Calu3 (cell line): ENCODE data around the gene VWA3A. TPM values are rescaled to one million over a fixed set of nuclear protein-coding genes. Genes with fewer than 3 reads are reported as not detected.
"Not testable (repeated sequence)": the region's sequence is repeated elsewhere in the genome, so short reads cannot be mapped to it uniquely, and the experiment has no call there.

Experiments used
- BruUV-seq: library from RNA; stranded (reverse); fragments of 400-500 nt; replicated peaks from 2 replicates; lab custom pipeline; 2021; lab: Mats Ljungman, UMichigan
- CTCF ChIA-PET: fragments of 300-600 bp; sonication (Branson Sonifier 250); formaldehyde crosslinking; loops from one replicate; lab custom pipeline; 2022; ENCODE audit warnings: antibody characterized with exemption; lab: Charles Lee
- DNase-seq: peaks from one replicate; pipeline ENCODE4 v3.0.0; 2022
- H3K27ac Mint-ChIP-seq: one replicate; pipeline ENCODE4 v1.8.0; 2022; ENCODE audit warnings: mixed read lengths; ENCODE audit not compliant: unreplicated experiment
- H3K27me3 Mint-ChIP-seq: one replicate; pipeline ENCODE4 v1.8.0; 2022; ENCODE audit warnings: mixed read lengths; ENCODE audit not compliant: unreplicated experiment
- H3K36me3 Mint-ChIP-seq: one replicate; pipeline ENCODE4 v1.8.0; 2022; ENCODE audit warnings: mild to moderate bottlenecking, moderate library complexity, mixed read lengths; ENCODE audit not compliant: insufficient read depth, unreplicated experiment
- H3K4me1 Mint-ChIP-seq: one replicate; pipeline ENCODE4 v1.8.0; 2022; ENCODE audit warnings: mild to moderate bottlenecking, low read depth, mixed read lengths; ENCODE audit not compliant: unreplicated experiment
- H3K4me3 Mint-ChIP-seq: one replicate; pipeline ENCODE4 v1.8.0; 2022; ENCODE audit warnings: mild to moderate bottlenecking, low read depth, moderate library complexity, mixed read lengths; ENCODE audit not compliant: unreplicated experiment
- H3K9me3 Mint-ChIP-seq: one replicate; pipeline ENCODE4 v1.8.0; 2022; ENCODE audit warnings: low read depth, mixed read lengths; ENCODE audit not compliant: unreplicated experiment
- CTCF ChIP-seq: fragments of 200-600 bp; IDR thresholded peaks from one replicate; pipeline ENCODE4 v1.8.0; 2022; ENCODE audit warnings: antibody characterized with exemption; ENCODE audit not compliant: unreplicated experiment
- intact Hi-C: fragments of 100-400 bp; cut with micrococcal nuclease; formaldehyde crosslinking; loops from one replicate; pipeline ENCODE4 v1.10.0; 2022; ENCODE audit not compliant: unreplicated experiment
- total RNA-seq: library from RNA; stranded (reverse); gene quantifications from 2 replicates; pipeline ENCODE4 v1.2.3, GENCODE V29; 2022

The VWA3A gene
- total RNA-seq, 1 experiment from 2014 or later = 0.33 TPM

GRCh38 chr16:22165508-22166285 lies 73.4 kb downstream of the VWA3A start:
- Mint-ChIP-seq H3K4me1 (no peaks in the 10 kb centered on the region), H3K9me3 (peaks cover 5% of the 10 kb centered on the region), H3K27me3 (peaks cover 16% of the 10 kb centered on the region), H3K36me3 (no peaks in the 10 kb centered on the region), H3K27ac (no peak overlapping the region), H3K4me3 (no peak overlapping the region)
- intact Hi-C loops = no loop called here
- no TSS peak for BruUV-seq
- TF ChIP-seq CTCF = no peak
- CTCF ChIA-PET = interaction anchor here (0.6 kb wide), 1 partner anchor 122 kb away, joined by 4 read pairs; no protein-coding TSS in a partner anchor
- no peak for DNase-seq

GRCh38 chr16:22171953-22172352 lies 79.6 kb downstream of the VWA3A start:
- no TSS peak for BruUV-seq
- intact Hi-C loops = no loop called here
- Mint-ChIP-seq H3K27me3 (no peaks in the 10 kb centered on the region), H3K9me3 (no peaks in the 10 kb centered on the region), H3K4me3 (no peak overlapping the region), H3K27ac (no peak overlapping the region), H3K4me1 (no peaks in the 10 kb centered on the region), H3K36me3 (no peaks in the 10 kb centered on the region)
- CTCF ChIA-PET = no interaction called here
- TF ChIP-seq CTCF = no peak
- DNase-seq = no peak

GRCh38 chr16:22172642-22173041 lies 80.3 kb downstream of the VWA3A start:
- H3K36me3 Mint-ChIP-seq, H3K27ac Mint-ChIP-seq, H3K4me3 Mint-ChIP-seq, DNase-seq, H3K9me3 Mint-ChIP-seq, H3K4me1 Mint-ChIP-seq, BruUV-seq, intact Hi-C loops, H3K27me3 Mint-ChIP-seq, CTCF ChIA-PET: not testable (repeated sequence)

- H3K27me3 Mint-ChIP-seq = peaks cover 18% of the 10 kb centered on the region
- no peaks in the 10 kb centered on the region for H3K9me3 Mint-ChIP-seq
- CTCF ChIA-PET = no interaction called here
- DNase-seq = no peak
- no peaks in the 10 kb centered on the region for H3K36me3 Mint-ChIP-seq
- intact Hi-C loops = no loop called here
- H3K27ac Mint-ChIP-seq = no peak overlapping the region
- BruUV-seq = no TSS peak
- no peaks in the 10 kb centered on the region for H3K4me1 Mint-ChIP-seq
- H3K4me3 Mint-ChIP-seq = no peak overlapping the region
- no peak for TF ChIP-seq CTCF
Measured at GRCh38 chr16:22174642-22175041, 82.3 kb downstream of the VWA3A start.
